ENCODE measurements around the gene EXOC6.

DNA sequence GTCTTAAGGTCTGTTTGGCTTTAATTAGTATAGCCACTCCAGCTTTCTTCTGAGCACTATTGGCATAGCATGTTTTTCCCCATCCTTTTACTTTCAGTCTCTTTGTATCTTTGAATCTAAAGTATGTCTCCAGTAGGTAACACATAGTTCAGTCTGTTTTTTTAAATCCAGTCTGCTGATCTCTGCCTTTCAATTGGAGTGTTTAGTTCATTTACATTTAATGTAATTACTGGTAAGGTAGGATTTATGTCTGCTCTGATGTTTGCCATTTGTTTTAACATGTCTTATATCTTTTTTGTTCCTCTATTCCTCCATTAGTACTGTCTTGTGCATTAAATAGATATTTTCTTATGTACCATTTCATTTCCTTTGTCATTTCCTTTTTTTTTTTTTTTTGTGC lies 72.5 kb downstream of the EXOC6 start:
- TF ChIP-seq, protein P1, sequence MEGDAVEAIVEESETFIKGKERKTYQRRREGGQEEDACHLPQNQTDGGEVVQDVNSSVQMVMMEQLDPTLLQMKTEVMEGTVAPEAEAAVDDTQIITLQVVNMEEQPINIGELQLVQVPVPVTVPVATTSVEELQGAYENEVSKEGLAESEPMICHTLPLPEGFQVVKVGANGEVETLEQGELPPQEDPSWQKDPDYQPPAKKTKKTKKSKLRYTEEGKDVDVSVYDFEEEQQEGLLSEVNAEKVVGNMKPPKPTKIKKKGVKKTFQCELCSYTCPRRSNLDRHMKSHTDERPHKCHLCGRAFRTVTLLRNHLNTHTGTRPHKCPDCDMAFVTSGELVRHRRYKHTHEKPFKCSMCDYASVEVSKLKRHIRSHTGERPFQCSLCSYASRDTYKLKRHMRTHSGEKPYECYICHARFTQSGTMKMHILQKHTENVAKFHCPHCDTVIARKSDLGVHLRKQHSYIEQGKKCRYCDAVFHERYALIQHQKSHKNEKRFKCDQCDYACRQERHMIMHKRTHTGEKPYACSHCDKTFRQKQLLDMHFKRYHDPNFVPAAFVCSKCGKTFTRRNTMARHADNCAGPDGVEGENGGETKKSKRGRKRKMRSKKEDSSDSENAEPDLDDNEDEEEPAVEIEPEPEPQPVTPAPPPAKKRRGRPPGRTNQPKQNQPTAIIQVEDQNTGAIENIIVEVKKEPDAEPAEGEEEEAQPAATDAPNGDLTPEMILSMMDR (IDR thresholded peaks at IDR 0.05), result no peak
- TF ChIP-seq EP300 (IDR thresholded peaks at IDR 0.05) (no peak), POLR2A (IDR thresholded peaks at IDR 0.05) (no peak)
